ENCODE measurements around the gene TBL1X. TPM values are rescaled to one million over a fixed set of nuclear protein-coding genes. Genes with fewer than 3 reads are reported as not detected.
"Not testable (repeated sequence)": the region's sequence is repeated elsewhere in the genome, so short reads cannot be mapped to it uniquely, and the experiment has no call there.

TBL1X gene
- total RNA-seq, 6 donors from 2014 or later: 6.3 to 21.4 (median 12.8) TPM

DNA sequence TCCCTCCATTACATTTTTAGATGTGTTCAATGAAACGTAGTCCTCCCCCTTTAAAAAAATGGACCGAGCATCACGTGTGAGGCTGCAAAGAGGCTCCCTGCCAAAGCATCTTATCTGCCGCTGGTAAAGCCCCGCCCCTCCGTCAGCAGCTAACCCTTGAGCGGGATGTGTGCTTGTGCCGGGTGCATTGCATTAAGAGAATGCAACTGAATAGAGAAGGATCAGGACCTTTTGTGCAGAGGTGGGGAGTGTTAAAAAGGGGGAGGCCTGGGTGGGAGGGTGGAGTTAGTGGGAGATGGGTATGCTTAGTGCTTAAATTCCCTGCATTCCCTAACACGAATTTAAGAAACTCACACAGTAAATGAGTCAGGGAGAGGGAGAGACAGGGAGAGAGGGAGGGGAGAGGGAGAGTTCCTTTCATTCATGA is 66.0 kb downstream of the TBL1X start:
- H3K4me1 ChIP-seq: peaks cover 0 to 11% (median 0%) of the 10 kb centered on the region in 4 donors
- peak in 1 of 2 donors; percentile 75 for ATAC-seq (ENCODE audit: low FRiP score in 2 of 2)
- WGBS, 2 donors: 1 to 4% methylated on average over 6 to 9 of the region's 9 CpGs
- H3K9me3 ChIP-seq: no peaks in the 10 kb centered on the region
- no peak overlapping the region for H3K27ac ChIP-seq
- TF ChIP-seq POLR2A (IDR thresholded peaks at IDR 0.05) (no peak), EP300 (IDR thresholded peaks at IDR 0.05) (no peak), CTCF (IDR thresholded peaks at IDR 0.05) (no peak), POLR2AphosphoS5 (IDR thresholded peaks at IDR 0.05) (no peak)
- peak in 1 of 2 donors; percentile 46 for DNase-seq
- H3K36me3 ChIP-seq: no peaks in the 10 kb centered on the region
- H3K4me3 ChIP-seq: no peak overlapping the region
- H3K27me3 ChIP-seq: no peaks in the 10 kb centered on the region

DNA sequence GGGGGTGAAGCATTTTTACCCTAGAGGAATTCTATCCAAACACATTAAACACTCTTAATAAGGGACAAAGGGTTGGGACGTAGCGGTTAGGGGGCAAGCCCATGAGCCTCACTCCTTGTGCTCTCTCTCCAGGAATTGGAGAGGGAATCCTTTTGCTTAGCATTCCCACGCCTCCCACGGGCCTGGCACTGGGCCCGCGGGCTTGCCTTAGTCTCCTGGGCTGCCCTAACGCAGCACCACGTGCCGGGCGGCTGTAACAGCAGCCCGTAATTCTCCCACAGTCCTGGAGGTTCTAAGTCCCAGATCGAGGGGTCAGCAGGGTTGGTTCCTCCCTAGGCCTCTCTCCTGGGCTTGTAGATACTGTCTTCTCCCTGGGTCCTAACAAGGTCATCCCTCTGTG is 67.5 kb downstream of the TBL1X start:
- no peak for TF ChIP-seq POLR2A (IDR thresholded peaks at IDR 0.05)
- TF ChIP-seq EP300 (IDR thresholded peaks at IDR 0.05): no peak
- TF ChIP-seq CTCF (IDR thresholded peaks at IDR 0.05): no peak
- TF ChIP-seq POLR2AphosphoS5 (IDR thresholded peaks at IDR 0.05): no peak
- WGBS, 2 donors: 85 to 100% methylated on average over 1 to 12 of the region's 12 CpGs
- DNase-seq (peak in 1 of 2 donors; percentile 70), ATAC-seq (ENCODE audit: low FRiP score in 2 of 2) (no peak)
- Histone ChIP-seq H3K4me1 (peaks cover 0 to 11% (median 0%) of the 10 kb centered on the region in 4 donors), H3K27ac (no peak overlapping the region), H3K4me3 (no peak overlapping the region), H3K9me3 (no peaks in the 10 kb centered on the region), H3K27me3 (no peaks in the 10 kb centered on the region), H3K36me3 (no peaks in the 10 kb centered on the region)

- ATAC-seq (ENCODE audit: low FRiP score in 2 of 2): no peak
- Histone ChIP-seq H3K4me3 (no peak overlapping the region), H3K27ac (no peak overlapping the region), H3K9me3 (no peaks in the 10 kb centered on the region), H3K4me1 (peaks cover 0 to 11% (median 0%) of the 10 kb centered on the region in 4 donors), H3K36me3 (no peaks in the 10 kb centered on the region), H3K27me3 (no peaks in the 10 kb centered on the region)
- TF ChIP-seq CTCF (IDR thresholded peaks at IDR 0.05) (no peak), POLR2A (IDR thresholded peaks at IDR 0.05) (no peak), EP300 (IDR thresholded peaks at IDR 0.05) (no peak), POLR2AphosphoS5 (IDR thresholded peaks at IDR 0.05) (no peak)
- DNase-seq: no peak
- 75 to 88% methylated on average over 8 of the region's 8 CpGs for WGBS, 2 donors
Observed at GRCh38 chrX:9533611-9534010, 68.8 kb downstream of the TBL1X start.

- H3K27ac ChIP-seq: no peak overlapping the region
- WGBS, 2 donors: 32 to 44% methylated on average over 3 of the region's 3 CpGs
- no peak overlapping the region for H3K4me3 ChIP-seq
- H3K27me3 ChIP-seq: no peaks in the 10 kb centered on the region
- TF ChIP-seq EP300 (IDR thresholded peaks at IDR 0.05) (no peak), POLR2A (IDR thresholded peaks at IDR 0.05) (no peak), POLR2AphosphoS5 (IDR thresholded peaks at IDR 0.05) (no peak), CTCF (IDR thresholded peaks at IDR 0.05) (no peak)
- ATAC-seq (ENCODE audit: low FRiP score in 2 of 2): no peak
- DNase-seq: no peak
- no peaks in the 10 kb centered on the region for H3K9me3 ChIP-seq
- no peaks in the 10 kb centered on the region for H3K36me3 ChIP-seq
- H3K4me1 ChIP-seq: peaks cover 0 to 11% (median 0%) of the 10 kb centered on the region in 4 donors
Observed at GRCh38 chrX:9534686-9535085, 69.8 kb downstream of the TBL1X start.

DNA sequence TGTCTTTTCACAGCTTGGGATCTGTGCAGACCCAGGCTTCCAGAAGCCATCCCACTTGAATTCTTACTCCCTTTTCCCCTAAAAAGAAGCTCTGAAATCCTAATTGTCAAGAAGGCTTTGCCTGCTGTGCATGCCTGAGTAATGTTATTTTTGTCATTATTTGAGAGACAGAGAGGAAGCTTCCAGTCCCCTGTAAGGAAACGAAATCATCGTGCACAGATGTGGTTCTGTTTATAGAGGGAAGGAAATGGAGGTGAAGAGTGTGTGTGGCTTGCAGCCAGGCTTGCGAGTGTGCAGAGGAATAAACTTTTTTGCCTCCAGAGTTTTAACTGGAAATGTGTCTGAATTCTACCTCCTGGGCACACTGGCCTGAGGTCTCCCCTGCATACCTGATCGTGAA is 70.2 kb downstream of the TBL1X start:
- H3K4me3 ChIP-seq: no peak overlapping the region
- no peak for DNase-seq
- H3K27me3 ChIP-seq: no peaks in the 10 kb centered on the region
- no peak for ATAC-seq (ENCODE audit: low FRiP score in 2 of 2)
- H3K27ac ChIP-seq: no peak overlapping the region
- H3K9me3 ChIP-seq: no peaks in the 10 kb centered on the region
- H3K36me3 ChIP-seq: no peaks in the 10 kb centered on the region
- TF ChIP-seq POLR2AphosphoS5 (IDR thresholded peaks at IDR 0.05) (no peak), EP300 (IDR thresholded peaks at IDR 0.05) (no peak), POLR2A (IDR thresholded peaks at IDR 0.05) (no peak), CTCF (IDR thresholded peaks at IDR 0.05) (no peak)
- 25 to 26% methylated on average over 4 of the region's 4 CpGs for WGBS, 2 donors
- peaks cover 0 to 11% (median 0%) of the 10 kb centered on the region in 4 donors for H3K4me1 ChIP-seq

DNA sequence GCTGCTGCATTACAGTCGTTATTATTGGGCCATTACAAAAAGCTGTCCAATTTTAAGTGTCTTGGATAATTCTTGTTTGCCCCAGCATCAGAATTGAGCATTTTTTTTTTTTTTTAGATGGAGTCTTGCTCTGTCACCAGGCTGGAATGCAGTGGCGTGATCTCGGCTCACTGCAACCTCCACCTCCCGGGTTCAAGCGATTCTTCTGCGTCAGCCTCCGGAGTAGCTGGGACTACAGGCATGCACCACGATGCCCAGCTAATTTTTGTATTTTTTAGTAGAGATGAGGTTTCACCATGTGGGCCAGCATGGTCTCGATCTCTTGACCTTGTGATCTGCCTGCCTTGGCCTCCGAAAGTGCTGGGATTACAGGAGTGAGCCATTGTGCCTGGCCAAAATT is 71.3 kb downstream of the TBL1X start:
- ATAC-seq (ENCODE audit: low FRiP score in 2 of 2); DNase-seq; H3K4me3 ChIP-seq; H3K27me3 ChIP-seq; H3K36me3 ChIP-seq; H3K27ac ChIP-seq; H3K9me3 ChIP-seq: not testable (repeated sequence)
- peaks cover 0 to 11% (median 0%) of the 10 kb centered on the region in 4 donors for H3K4me1 ChIP-seq
- WGBS, 2 donors: 84 to 89% methylated on average over 9 to 10 of the region's 10 CpGs
